HS-27A (cell line): ENCODE results near the gene TRERF1.

ENCODE experiments used
- DNase-seq: peaks from one replicate; pipeline ENCODE4 v3.0.0-alpha.2; 2012; ENCODE audit warnings: low read depth, missing footprints

The TRERF1 gene

DNA sequence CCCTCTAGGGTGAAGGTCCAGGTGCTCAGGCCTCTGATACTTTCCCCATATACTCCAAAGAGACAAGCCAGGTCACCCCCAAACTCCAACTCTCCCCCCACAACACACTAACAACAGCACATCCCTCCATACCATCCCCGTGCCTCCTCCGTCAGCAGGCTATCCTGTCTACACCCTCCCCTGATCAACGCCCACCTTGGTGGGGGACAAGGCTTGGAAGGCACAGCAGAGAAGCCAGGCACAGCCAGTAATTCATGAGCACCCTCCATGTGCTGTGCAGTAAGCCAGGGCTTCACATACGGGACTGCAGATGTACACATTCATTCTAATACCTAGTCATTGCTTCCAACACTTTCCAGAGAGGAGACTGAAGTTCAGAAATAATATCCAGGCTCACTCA, 57.6 kb downstream of the TRERF1 start:
- DNase-seq = no peak

DNA sequence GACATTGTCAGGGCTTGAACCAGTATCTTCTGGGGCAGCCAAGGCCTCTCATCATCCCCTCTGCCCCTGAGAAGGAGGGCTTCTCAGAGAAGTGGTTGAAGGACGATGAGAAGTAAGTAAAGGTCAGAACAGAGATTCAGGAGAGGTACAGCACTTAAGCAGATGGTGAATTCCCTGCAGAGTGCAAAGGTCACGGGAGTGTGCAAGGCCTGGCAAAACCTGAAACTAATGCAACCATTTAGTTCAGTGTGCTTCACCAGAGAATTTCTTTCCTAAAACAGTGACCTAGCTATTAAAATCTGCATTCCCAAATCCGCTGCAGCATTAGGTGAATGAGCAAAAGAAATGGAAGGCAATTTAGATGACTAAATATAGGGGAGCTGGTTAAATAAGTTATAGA, 58.4 kb downstream of the TRERF1 start:
- DNase-seq = no peak

DNA sequence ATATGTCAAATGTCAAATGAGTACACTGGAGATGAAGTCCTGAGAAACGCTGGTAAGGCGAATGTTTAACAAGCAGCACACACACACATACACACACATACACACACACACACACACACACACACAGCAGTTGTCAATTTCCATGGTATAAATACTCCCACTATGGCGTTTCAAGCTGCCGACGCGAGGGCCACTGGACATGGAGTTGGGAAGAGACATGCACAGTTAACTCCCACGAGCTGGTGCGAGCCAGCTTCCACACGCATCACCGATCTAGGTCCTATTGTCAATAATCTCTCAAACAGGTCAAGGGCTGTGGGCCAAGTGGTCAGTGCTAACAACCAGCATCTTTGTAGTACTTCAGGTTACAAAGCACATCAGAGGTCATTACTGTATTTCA, 58.9 kb downstream of the TRERF1 start:
- no peak for DNase-seq

DNA sequence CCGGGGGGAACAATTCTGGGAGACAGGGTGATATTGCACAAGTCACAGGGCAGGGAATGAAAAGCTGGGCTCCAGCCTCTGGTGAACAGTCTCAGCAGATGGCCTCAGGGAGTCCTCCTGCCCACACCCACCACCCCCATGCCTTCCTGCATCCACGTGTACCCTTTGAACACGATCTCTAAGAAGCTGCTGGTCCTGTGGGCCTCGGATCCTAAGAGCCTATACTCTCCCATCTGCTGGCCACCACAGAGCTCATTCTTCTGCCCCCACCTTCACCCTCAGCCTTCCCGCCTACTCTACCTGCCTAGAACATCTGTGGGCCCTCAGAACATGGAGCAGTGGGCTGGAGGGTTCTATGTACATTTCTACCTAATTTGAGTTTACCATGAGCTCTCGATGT, 60.3 kb downstream of the TRERF1 start:
- DNase-seq = no peak

DNA sequence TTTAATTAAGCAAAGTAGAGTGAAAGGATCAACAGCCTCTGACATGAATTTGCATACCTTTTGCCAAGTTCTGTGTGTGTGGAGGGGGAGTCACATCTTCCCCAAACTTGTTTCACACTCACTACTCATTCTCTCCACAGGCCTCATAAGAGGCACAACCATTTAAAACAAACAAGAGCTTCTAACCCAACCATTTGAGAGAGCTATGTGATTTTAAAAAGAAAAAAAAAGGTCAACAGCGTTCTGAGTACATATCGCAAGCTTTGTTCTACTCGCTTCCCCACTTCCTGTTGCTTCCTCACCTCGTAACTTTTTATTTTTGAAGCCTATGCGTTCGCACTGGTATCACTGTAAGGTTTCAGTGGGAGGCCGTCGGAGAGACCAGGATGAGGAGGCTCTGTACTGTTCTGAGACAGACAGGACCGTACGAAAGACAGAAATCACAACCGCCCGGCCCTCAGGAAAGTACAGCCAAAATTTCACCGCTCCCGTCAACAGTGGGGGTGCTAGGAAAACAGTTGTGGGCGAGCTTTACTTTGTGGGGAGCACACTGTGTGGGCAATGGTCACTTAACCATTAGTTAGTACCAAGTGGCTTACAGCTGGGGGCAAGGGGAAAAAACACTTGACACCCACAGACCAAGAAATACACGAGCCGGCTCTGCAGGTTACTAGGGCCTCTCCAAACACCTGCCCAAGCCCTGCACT, 61.3 kb downstream of the TRERF1 start:
- DNase-seq = no peak

DNA sequence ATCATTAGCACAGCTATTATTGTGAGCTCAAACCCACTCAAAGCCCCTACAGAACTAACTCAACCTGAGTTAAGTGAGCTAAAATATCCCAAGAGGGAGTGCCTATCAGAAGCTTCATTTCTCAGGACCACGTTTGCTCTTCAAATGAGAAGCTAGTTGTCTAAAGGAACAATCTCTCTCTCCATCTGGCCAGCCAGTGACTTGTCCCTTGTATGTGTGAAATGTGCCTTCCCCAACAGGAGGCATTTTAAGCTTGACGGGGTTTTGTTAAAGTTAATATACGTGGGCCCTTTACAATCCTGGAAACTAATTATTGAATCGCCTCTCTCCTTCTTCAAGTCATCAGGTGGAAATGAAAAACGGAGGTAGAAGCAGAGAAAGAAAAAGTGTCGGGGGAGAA, 62.0 kb downstream of the TRERF1 start:
- DNase-seq = no peak

DNA sequence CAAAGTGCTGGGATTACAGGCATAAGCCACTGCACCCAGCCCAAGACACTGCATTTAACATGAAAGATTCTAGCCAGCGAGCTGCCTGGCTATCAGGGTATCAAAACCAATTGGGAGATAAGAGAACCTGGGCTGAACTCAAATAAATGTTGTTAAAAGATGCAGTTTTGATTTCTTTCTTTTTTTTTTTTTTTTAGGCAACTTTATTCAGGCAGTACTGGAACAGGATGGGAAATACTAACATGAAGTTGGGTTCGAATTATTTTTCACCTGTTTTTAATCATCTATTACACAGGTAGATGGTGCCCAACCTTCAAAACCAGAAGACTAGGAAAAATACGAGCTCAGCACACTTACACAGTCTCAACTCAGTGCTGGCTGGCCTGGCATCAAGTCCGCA, 63.7 kb downstream of the TRERF1 start:
- no peak for DNase-seq

DNA sequence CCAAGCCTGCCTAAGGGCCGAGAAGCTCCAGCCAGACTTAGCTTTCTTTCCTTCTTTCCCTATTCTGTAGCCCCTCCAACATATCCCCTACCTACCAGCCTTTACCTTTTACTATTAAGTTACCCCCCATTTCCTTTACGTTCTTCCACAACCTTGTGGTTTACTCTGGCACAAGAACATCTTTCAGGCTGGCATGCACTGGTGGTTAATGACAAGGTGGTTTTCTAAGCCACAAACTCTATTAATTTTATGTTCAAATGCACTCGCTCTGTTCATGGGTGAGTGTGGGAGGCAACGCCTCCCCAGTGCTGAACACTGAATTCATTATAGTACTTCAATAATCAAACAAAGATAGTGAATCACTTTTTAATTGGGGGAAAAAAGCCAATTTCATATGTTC, 64.4 kb downstream of the TRERF1 start:
- no peak for DNase-seq

DNA sequence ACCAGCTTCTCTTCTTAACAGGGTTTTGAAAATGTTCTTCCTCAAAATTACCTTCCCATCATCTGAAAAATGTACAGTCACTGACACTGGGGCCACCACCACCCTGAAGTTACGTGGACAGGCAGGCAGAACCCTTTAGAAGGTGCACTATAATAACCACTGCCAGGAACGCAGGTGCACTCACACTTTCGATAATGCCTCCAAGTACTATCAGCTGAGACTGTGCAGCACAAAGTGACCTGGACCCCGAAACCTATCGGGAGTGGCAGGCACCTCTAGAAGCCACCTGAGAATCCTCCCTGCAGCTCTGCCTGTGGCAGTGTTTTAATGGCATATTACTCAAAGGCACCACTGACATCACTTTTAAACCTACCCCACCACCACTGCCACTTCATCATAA, 66.4 kb downstream of the TRERF1 start:
- no peak for DNase-seq

DNA sequence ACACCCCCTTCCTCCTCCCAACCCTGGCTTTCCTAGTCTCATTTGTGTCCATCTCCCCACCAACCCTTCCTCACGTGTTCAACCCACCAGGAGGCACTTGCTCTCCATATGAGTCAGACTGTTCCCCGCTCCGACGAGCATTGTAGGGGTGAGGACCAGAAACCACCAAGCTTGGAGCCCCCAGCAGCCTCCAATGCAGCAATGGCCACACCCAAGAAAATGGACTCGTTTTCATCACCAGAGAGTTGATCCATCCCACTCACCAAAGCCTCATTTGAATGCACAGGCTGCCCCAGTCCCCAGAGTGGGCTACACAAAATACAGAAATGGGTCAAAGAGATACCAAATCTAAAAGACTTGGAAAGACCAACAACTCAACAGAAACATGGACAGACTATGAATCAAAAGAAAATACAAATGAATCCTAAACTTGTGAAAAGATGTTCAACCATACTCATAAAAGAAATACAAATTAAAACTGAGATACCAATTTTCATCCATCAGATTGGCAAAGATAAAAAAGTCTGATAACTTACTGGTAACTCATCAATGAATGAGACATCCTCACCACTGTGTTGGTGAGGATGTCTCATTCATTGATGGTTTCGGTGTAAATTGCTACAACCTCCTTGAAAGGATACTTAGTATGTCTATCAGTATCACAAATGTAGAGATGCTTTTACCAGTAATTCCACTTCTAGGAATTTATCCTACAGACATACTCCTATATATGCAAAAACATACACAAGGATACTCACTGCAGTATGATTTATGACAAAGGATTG, 68.1 kb downstream of the TRERF1 start:
- DNase-seq = no peak

DNA sequence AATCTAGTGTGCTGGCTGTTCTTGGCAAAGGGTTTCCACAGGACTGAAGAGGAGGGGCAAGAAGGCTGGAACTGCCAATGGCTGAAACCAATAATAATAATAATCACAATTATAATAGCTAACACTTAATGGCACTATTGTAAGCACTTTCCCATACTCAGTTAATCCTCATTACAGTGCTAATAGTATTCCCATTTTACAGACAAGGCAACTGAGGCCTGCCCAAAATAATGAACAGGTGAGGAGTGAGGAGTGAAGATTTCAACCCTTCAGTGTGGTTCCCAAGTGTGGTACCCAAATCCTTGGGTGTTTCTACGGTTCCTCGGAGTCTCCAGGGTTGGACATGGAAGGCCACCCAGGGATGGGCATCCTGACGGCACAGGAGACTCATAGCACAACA, 69.9 kb downstream of the TRERF1 start:
- DNase-seq = no peak

DNA sequence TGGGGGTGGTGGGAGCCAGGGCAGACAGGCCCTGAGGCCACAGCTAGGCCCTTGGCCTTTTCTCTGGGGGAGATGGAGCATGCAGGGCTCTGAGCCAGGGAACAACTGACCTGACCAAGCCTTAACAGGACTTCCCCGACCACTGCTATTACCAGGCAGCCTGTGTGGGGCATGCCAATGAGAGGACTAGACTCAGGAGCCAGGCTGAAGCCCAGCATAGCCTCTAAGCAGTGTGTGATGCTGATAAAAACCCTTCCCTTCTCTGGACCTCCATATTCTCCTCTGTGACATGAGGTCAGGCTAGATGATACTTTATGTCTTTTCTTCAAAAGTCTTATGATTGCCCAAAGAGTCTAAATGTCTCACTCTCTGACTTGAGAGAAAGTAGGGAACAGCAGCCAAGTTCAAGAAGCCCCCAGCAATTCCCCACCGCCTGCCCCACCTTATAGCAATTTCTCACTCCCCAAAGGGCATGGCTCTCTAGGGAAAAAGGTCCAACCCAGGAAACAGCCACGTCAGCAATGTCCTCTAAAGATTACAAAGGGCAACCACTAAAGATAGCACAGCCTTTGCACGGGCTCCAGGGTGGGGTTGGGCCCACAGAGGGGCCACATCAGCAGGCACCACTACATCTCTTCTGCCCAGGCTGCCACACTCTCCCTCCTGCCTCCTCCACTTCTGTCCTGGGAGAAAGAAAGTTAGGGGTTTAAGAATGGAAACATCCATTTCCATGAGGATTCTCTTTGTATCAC, 71.3 kb downstream of the TRERF1 start:
- DNase-seq = no peak

DNA sequence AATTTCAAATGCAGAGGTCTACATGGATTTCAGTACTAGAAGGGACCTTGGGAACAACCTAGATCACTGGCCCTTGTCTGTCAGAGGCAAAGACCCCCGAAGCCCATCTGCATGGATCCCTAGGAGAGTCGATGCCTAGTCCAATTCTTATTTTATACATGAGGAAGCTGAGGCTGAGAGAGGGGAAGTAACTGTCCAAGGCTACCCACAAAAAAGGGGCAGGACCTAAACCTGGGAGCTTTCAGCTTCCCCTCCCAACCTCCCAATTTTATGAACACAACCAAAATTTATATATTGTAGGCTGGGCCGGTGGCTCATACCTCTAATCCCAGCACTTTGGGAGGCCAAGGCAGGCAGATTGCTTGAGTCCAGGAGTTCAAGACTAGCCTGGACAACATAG, 73.2 kb downstream of the TRERF1 start:
- DNase-seq = no peak

DNA sequence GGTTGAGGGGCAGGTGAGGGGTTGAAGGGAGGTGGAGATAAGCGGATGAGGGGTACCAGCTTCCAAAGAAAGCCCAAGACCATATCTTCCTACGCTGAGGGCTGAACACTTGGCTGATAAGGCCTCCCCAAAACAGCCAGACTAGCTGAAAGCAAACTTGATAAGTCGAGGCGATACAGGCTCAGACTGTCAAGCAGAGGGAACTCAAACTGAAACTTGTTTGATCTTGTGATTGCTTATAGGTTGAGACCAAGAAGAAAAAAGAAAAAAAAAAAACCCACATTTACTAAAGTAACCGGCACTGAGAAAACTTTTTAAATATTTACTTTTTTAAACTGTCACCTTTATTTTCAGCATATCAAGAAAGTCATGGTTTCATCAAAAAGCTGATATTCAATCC, 73.6 kb downstream of the TRERF1 start:
- DNase-seq = no peak

DNA sequence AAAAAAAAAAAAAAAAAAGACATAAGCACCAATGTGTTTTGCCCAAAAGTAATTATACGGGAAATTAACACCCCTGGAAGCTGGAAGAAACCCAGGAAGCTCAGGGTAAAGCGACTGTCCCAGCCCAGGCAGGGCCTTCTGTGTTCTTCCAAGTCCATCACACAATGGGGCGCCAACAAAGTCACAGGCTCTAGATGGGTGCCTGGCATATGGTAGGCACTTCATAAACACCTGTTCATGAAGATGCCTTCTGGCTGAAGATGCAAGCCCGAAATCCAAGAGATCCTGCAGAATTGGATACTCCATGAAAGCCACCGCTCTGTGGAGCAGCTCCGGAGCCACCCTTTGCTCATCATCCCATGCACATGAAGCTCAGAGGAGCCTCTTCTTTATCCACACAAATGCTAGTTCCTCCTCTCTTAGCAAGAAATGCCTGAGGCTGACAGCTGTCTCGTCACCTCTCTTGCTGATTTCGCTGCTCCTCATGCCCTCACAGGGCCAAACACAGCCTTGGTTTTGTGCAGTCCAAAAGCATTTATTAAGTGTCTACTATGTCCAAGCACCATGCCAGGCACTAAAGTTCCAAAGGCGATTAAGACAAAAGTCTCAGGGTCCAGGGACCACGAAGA, 76.6 kb downstream of the TRERF1 start:
- no peak for DNase-seq

DNA sequence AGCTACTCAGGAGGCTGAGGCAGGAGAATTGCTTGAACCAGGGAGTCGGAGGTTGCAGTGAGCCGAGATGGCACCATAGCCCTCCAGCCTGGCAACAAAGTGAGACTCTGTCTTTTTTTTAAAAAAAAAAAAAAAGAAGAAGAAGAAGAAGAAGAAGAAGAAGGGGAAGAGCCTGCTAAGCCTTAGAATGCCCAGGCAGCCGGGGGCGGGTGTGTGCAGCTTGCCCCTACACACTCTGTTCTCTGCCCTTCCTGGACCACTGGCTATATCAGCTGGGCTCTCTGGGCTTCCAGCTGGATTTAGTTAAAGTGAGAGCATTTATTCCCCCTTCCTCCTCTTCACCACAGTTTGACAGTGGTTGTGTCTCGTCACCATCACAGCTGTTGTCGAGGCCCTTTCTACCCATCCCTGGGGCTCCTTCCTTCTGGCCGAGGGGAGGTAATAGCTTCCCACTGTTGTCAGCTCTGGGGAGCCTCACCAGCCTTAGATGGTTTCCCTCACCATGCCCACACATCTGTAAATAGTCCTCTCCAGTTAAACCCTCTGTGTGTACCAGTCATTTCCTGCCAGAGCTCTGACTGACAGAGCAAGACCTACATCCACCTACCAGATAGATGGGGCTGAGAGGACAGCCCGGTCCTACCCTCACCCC, 77.6 kb downstream of the TRERF1 start:
- no peak for DNase-seq

DNA sequence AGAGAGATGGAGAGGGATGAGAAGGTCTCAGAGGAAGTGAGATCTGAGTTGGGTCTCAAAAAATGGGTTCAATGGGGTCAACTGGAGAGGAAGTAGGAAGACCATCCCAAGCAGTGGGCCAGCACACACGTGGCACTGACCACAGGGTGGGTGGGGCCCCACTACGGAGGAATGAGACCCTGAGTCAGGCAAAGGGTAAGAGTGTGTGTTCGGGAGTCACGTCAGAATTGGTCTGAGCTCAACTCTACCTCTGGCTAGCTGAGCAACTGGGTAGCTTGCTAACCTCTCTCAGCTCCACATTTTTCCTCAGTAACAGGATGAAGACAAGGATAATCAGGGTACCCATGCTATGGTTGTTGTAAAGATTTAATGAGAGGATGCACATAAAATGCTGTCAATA, 79.0 kb downstream of the TRERF1 start:
- no peak for DNase-seq

DNA sequence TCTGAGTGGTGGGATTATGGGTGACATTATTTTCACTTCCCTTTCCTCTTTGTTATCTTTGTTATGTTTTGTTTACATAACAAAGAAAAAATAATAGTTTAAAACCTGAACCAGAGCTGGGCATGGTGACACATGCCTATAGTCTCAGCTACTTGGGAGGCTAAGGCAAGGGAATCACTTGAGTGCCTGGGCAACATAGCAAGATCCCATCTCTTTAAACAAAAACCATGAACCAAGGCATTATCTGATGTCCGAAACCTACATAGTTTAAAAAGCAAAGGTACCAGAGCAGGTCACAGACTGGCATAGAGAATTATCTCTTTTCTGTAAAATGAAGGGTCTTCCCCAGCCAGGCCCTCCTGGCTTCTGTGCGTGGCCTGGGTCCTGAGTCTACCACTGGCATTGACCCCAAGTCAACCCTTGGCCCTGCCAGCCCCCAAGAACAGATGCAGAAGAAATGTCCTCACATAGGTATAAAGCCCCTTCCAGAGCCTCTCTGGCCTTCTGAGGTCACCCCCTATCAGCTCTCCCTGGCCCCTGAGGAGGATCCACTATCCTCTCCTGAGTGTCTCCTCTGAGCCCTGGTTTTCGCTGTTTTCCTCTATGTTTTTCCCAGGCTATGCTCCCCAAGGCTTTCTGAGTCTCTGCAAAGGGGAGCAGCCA, 81.3 kb downstream of the TRERF1 start:
- DNase-seq = no peak

DNA sequence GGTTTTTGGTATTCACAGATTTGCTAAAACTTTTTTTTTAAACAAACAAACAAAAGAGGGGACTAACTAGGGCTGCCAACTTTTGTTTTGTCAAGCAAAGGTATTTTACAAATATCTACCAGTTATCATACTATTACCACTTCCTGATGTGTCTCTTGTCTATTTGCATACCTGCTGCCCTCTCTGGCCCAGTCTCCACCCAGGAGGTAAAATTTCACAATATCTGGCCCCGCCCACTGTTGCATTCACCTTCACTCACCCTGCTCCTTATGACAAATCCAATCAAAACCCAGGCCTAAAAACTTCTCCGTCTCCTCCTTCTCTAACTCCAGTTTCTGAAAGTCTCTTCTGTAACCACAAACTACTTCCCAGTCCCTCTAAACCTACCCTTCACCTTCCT, 82.2 kb downstream of the TRERF1 start:
- DNase-seq = no peak

DNA sequence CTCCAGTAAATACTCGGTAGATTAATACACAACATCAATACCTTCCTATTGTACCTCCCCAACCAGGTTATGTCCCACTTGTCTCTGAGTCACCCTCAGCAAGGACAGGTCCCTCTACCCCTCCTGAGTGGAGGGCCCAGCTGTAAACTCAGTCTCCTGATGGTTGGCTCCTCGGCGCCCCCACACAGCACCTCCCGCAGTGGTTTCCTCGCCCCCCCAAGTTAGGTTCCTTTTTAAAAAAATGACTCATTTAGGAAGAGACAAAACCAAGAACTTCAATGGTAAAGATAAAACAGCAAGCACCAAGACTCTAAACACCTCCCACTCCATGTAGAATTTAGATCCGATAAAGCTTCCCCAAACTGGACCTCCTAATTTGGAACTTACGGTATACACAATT, 83.5 kb downstream of the TRERF1 start:
- DNase-seq = no peak

DNA sequence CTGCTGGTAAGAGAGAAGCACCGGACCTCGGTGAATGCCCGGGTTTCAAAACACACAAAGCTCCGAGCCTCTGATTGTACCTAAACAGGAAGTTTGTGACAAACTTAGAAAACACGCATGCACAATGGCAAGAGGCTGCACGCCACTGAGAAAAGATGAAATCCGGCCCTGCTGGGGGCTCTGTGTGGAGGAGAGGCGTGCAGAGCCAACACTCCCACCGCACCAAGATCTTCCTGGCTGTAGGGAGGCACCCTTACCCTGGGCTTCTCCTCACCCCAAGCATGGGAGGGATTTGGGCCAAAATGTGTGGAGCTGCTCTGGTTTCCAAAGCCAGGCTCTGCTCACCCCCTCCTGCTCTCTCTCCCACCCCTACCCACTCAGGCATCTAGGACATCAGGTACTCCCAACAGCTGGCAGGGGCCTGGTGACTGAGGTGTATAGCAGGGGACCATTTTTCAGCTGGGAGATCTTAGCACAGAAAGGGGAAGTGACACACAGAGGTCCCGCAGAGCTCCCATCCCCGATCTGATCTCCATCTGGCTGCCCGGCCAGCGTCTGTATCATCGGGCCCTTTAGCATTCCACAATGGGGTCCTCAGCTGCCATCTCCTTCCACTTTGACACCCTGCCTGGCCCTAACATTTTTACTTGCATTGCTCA, 84.2 kb downstream of the TRERF1 start:
- DNase-seq = no peak
